Posterior vena cava (tissue), 2 donors: ENCODE results near the gene DUS3L. TPM values are rescaled to one million over a fixed set of nuclear protein-coding genes. Genes with fewer than 3 reads are reported as not detected.

Experiments used
- DNase-seq: peaks from one replicate; pipeline ENCODE4 v3.0.0-alpha.2; 2020; ENCODE audit warnings: low spot score
- intact Hi-C, 2 donors: fragments of 100-400 bp; cut with DNase I; formaldehyde crosslinking; loops; one replicate each; pipeline versions ENCODE4 v1.14.1 to v1.14.2; 2022 to 2023
- total RNA-seq, 2 donors: library from RNA; stranded (reverse); fragmentation: NEBNext Ultra II Directional; extraction: Animal tissue kit (Norgen Biotek cat#: 25700); gene quantifications; one replicate each; pipeline ENCODE4 v1.2.1, GENCODE V29; 2021
- donor health status: DM: yes; HTN: yes; CAD: no.
- donor health status: DM: yes; HTN: yes; CAD: no.

Gene DUS3L
- total RNA-seq, 2 donors from 2014 or later: 19.1 to 27.6 TPM

DNA sequence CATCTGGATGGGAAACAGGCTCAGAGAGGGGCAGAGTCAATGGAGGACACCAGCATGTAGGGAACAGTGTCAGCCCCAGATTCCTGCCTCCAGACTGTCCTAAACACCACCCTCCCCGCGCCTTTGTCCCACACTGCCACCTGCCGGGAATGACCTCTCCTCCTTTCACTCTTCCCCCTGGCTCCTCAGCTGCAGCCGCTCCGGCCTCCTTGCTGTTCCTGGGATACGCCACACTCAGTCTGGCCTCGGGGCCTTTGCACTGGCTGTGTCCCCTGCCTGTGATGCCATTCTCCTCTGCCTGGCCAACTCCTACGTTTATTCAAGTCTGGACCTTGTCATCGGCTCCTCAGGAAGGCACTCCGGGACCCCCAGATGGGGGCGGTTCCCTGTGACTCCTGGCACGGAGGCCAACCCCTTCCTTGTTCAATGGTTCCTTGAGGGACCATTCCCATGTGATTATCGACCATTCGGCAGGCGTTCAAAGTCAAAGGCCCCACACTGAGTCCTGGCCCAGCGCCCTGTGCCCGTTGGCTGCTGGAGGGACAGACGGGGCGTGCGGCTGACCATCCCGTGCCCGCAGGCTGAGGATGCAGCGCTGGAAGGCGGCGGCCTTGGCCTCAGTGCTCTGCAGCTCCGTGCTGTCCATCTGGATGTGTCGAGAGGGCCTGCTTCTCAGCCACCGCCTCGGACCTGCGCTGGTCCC is 32.8 kb upstream of the DUS3L start:
- intact Hi-C loops: no loop called here

DNA sequence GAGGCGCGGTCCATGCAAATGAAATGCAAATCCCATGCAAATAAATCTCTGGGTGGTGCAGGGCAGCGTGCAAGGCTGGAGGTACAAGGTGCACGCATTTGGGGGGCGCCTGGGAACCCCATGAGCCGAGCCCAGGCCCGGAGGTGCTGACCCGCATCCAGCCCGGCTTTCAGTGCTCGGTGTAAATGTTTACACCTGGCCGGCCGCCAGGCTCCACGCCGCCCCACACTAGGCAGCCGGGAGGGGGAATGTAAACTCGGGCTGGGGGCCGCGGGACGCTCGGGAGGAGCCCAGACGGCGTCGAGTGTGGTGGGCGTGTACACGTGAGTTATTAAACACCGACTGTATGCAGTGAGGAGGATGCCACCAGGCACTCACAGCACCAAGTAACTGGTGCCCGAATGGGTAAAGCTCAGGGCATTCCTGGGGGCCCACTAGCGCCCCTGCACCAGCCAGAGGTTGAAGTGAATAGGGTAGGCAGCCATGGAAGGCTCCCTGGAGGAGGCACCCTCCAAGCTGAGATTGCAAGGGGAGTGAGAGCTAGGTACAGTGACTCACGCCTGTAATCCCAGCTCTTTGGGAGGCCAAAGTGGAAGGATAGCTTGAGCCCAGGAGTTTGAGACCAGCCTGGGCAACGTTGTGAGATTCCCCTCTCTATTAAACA is 31.4 kb upstream of the DUS3L start:
- intact Hi-C loops: no loop called here
- DNase-seq: no peak

More for the DNA sequence above, 32.8 kb upstream of the DUS3L start:
- no peak for DNase-seq

DNA sequence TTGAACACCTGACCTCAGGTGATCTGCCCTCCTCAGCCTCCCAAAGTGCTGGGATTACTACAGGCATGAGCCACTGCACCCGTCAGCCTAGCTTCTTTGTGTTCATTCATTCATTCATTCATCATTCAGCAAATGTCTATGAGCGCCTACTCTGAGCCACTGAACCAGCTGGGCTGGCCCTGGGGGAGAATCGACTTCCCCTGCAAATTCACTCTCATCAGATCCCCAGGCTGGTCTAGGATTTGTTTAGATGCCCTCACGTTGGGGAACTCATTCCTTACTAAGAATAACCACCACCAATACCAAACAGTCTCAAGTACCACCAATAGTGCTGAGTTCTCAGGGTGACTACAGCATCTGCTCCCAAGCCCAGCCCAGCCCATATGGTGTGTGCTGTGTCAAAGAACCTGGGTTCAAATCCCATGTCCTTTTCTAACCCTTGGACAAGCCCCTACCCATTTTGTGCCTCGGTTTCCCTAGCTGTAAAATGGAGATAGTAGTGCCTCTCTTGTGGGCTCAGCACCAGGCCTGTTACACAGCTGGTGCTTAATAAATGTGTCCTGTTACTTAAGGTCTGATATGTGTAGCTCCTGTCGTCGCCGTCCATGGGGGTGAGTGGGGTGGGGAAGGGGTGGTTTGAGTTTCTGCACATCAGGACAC is 30.7 kb upstream of the DUS3L start:
- DNase-seq: no peak
- intact Hi-C loops: no loop called here

DNA sequence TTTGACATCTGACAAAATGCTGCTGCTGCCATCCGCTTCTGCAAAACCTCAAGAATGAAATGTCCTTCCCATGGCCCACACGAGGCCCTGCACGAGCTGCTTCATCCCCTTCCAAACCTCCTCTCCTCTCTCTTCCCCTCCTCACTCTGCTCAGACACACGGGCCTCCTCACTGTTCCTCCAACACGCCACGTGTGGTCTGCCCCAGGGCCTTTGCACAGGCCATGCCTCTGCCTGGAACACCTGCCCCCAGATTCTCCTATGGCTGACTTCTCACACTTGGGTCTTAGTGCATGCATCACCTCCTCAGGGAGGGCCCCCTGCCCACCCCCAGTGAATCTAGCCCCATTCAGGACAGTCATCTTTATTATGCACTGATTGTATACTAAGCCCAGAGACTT is 29.8 kb upstream of the DUS3L start:
- intact Hi-C loops: no loop called here
- DNase-seq: no peak

DNA sequence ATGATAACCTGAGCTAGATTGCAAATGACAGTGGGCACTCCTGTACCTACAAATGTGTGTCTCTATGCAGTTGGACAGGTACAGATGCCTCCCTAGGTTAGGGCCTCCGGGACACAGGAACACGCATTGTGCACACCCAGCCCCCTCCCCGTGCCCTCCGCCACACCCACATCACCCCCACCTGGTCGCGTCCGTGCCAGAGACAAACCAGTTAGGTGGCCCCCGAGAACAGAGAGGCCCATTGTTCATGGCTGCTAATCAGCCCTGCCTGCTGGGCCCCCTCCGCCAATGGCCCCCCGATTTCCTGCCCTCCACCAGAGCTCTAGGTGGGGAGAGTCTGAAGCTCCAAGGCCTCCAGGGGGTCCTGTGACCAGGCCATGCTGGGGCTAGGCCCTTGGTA is 27.6 kb upstream of the DUS3L start:
- intact Hi-C loops: no loop called here
- no peak for DNase-seq

DNA sequence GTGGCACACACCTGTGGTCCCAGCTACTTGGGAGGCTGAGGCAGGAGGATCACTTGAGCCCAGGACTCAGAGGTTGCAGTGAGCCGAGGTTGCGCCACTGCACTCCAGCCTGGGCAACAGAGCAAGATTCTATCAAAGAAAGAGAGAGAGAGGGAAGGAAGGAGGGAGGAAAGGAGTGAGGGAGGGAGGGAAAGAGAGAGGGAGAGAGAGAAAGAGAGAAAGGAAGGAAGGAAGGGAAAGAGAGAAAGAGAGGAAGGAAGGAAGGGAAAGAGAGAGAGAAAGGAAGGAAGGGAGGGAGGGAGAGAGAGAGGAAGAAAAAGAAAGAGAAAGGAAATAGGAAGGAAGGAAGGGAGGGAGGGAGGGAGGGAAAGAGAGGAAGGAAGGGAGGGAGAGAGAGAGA is 26.3 kb upstream of the DUS3L start:
- no peak for DNase-seq
- intact Hi-C loops: no loop called here

DNA sequence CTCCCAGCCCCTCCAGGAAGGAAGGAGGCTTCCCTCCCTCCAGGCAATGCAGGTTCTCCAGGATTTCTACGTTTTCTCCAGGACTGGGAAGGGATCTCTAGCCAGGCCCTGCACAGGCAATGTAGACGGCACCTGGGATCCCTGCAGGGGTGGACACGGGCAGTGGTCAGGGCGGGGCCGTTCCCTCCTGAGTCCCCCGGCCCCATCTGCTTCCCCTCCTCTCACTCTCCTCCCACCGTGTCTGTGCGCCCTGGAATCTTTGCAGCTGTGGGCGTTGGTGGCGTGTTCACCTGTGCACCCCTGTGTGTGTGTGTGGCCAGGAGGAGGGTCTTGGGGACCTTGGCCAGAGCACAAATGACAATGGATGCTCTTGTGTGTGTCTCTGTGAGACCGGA is 23.9 kb upstream of the DUS3L start:
- DNase-seq: no peak
- intact Hi-C loops: no loop called here

DNA sequence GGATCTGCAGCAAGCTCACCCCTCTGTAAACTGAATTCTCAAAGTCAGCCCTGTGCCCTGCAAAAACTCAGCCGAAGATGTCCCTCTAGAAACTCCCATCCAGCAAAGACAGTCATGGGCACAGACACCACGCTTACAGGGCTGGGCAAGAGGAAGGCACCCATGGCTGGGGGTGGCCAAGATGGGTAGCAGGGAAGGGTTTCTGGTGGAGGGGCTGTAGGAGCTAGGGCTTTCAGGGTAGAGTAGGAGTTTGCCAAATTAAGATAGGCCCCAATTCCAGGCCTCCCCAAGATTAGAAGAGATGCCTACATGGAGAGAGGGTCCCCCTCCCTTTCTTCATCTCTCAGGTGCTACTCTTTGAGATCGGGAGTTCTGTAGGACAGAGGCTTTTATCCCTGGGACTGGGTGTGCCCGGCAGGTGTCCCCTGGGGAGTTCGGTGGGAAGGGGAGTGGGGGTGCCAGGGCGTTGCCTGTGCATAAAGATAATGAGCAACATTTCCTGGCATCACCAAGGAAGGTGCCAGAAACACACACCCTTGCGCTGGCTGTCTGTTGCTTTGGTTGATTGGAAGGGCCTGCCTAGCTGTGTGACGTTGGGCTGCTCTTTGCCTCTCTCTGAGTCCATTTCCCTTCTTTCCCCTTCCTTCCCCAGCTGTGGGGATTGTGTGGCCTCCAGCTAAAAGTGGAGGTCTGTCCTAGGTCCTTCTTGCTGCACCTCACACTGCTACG is 23.3 kb upstream of the DUS3L start:
- intact Hi-C loops: no loop called here
- no peak for DNase-seq

DNA sequence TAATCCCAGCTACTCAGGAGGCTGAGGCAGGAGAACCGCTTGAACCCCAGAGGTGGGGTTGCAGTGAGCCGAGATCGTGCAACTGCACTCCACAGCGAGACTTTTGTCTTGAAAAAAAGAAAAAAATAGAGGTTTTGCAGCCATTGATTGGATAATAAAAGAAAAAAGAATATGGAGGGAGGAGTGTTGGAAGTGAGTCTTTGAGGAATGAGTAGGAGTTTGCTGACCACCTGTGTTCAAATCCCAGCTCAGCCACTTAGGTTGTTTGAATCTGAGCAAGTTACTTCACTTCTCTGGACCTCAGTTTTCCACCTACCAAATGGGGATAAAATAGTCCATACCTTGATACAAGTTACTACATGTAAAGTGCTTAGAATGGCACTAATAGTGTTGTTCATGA is 20.2 kb upstream of the DUS3L start:
- DNase-seq: no peak
- intact Hi-C loops: no loop called here

DNA sequence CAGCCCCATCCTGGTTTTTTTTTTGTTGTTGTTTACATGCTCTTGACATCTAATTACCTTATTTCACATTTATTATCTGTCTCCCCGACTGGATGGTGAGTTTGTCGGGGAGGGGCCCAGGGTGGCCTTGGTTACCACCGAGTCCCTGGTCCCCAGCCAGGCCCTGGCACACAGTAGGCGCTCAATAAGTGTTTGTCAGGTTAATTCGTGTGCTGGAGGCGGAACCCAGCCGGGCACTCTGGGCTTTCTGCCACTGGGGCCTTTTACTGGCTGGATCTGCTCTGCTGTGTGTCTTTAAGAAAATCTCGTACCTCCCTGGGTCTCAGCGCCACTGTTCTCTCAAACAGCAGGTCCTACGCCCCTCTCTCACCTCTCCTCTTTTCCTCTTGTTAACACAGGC is 18.5 kb upstream of the DUS3L start:
- DNase-seq: no peak

DNA sequence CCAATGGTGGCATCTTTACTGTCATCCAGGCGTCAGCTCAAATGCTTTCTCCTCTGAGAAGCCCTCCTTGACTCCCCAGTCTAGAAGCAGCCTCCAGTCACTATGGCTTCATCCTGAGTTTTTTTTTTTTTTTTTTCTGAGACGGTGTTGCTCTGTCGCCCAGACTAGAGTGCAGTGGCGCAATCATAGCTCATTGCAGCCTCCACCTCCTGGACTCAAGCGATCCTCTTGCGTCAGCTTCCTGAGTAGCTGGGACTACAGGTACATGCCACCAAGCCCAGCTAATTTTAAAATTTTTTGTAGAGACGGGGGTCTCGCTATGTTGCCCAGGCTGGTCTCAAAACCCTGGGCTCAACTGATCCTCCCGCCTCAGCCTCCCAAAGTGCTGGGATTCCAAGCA is 18.1 kb upstream of the DUS3L start:
- no peak for DNase-seq
- intact Hi-C loops: loop anchor here in 1 of 2 donors (5.0 kb wide), 1 partner anchor 83 kb away; no protein-coding TSS in a partner anchor

More for the DNA sequence above, 18.5 kb upstream of the DUS3L start:
- intact Hi-C loops: loop anchor here in 1 of 2 donors (5.0 kb wide), 1 partner anchor 83 kb away; no protein-coding TSS in a partner anchor

DNA sequence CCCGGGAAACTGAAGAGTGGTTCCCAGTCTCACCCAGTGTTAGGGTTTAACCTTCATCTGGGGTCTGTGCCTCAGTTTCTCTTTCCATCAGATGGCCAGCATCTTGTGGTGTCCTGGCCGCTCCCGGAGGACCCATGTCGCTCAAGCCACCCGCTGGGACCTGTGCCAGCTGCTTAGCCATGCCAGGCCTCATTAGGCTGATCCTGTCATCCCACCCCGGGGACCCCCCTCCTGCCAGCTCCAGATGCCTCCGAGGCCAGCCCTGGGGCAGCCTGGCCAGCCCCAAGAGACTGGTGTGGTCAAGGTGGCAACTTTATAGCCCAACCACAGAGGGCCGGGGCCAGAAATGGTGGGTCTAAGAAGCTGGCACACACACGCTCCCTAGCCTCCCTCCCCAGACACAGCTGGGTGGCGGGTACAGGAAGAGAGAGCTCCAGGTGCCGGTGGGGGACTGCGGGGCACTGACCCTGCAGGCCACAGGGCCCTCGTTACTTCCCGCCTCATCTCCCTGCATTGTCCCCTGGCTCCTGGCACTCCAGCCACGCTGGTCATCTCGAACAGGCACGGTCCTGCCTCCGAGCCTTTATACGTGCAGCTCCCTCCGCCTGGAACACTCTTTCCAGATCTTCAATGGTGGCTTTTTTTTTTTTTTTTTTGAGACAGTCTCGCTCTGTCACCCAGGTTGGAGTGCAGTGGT is 17.3 kb upstream of the DUS3L start:
- DNase-seq: no peak
- intact Hi-C loops: loop anchor here in 1 of 2 donors (5.0 kb wide), 1 partner anchor 84 kb away; no protein-coding TSS in a partner anchor

DNA sequence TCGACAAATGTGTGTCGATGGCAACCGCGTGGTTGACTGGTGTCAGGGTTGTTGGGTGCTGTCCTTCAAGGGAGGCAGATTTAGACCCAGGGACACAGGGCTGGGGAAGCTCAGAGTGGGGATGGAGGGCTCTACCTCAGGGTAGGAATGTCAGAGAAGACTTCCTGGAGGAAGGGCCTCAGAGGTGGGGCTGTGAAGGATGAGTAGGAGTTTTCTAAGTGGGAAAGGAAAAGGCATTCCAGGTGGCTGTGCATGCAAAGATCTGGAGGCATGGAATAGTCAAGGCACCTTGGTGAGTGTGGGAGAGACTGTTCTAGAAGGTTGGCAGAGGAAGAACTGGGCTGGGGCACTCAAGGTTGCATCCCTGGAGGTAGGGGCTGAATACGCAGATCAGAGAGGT is 15.9 kb upstream of the DUS3L start:
- intact Hi-C loops: loop anchor here in 1 of 2 donors (5.0 kb wide), 1 partner anchor 85 kb away; no protein-coding TSS in a partner anchor
- DNase-seq: no peak

DNA sequence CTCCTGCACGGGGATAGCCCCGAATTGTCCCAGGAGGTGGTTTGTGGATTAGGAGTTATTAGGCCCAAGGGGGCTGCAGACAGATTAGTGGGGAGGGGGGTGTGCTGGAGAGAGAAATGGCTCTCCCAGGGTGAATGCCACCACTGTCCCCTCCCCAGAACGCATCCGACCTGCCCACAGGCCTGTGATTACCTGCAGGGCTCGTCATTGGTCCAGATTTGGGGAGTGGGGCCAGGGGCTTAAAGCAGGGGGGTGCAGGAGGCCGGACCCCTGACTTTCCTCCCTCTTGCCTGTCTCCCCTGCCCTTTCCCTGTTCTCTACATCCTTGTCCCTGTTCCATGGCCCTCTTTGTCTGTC is 15.1 kb upstream of the DUS3L start:
- no peak for DNase-seq
- intact Hi-C loops: loop anchor here in 1 of 2 donors (5.0 kb wide), 1 partner anchor 86 kb away; no protein-coding TSS in a partner anchor

DNA sequence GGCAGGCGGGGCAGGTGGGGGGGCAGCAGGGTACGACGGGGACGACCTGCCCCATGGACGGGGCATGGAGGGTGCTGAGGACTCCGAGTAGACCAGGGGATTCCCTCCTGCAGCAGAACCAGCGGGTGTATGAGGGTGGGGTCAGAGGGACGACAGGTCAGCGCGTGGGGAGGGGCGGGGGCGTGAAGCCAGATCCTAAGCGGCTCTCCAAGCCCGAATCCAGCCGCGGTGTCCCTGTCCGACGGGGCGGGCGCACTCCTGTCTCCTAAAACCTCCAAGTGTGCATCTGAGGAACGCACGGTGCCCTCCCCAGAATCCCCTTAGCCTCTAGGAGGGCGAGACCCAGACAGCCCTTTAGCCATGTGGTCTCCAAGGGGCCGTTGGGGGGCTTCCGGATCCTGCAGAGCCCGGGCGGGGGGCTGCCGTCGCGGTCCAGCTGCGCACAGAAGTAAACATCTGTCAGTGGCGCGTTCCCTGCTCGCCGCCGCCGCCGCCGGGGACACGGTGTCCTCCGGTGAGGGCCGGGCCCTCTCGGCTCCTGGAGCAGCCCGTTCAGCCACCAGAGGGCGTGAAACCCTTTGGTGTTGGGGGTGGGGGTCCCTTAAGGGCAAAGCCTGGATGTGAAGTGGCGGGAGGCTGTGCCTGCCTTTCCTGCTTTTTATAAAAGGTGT is 14.6 kb upstream of the DUS3L start:
- intact Hi-C loops: loop anchor here (2.0 to 5.0 kb wide), 2 partner anchors 87 kb away; no protein-coding TSS in a partner anchor
- DNase-seq: no peak

DNA sequence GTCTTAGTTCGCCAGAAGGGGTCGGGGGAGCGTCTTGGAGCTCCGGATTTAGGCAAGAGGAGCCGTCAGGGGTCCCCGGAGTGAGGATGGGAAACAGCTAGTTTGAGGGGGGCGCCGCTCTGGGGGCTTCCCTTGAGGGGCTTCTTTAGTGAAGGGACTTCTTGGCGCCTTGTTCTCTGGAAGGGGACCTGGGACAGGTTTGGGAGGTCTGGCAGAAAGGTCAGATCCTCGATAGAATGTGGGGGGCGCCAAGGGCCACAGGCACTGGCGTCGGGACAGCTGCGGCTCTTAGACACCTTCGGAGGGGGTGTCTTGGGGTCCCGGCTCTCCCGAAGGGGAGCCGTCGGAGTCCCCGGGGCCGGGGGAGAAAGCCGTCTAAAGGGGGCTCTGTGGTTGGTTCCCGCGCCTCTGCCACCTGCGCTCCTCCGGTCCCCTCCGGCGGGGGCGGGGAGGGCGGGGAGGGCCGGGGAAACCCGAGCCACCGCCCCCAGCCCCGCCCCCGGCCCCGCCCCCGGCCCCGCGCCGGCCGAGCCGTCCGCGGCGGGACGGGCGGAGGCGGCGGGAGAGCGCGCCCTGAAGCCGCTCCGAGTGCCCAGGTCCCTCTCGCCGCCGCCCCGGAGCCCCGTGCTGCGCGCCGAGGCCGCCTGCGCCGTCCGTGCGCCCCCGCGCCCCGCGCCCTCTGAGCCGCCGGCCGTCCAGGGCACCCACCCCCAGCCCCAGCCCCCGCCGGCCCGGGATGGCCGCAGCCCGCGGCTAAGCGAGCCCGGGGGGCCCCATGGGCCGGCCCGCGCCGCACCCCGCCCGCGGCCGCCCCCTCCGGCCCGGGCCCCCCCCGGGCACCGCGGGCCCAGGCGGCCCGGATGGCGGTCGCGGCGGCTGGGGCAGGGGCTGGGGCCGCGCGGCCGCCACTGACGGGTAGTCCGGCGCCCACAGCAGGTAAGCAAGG is 13.8 kb upstream of the DUS3L start, which contains the start of gene NRTN:
NRTN (plus strand) TSS at position 552 of the 946 bp plus-strand sequence. CDS start 19,099 bp downstream, outside the sequence.
- intact Hi-C loops: loop anchor here (2.0 to 5.0 kb wide), 2 partner anchors 88 kb away; no protein-coding TSS in a partner anchor
- no peak for DNase-seq
